Central memory CD8-positive, alpha-beta T cell (primary cell): ENCODE results near the gene ARHGAP4.
A peak's percentile ranks its signal among the peaks of the same experiment; 100 is the strongest.

ENCODE experiments used
- ATAC-seq: fragments of 150-1000 bp; cut with Tn5 transposase; replicated peaks from 2 replicates; pipeline ENCODE4 v1.10.0; 2022; ENCODE audit warnings: mild to moderate bottlenecking, moderate FRiP score, moderate number of reproducible peaks; ENCODE audit not compliant: poor library complexity, severe bottlenecking; ENCODE audit errors: extremely low read depth
- DNase-seq, 2 donors: peaks; one replicate each; pipeline ENCODE4 v3.0.0; 2021; ENCODE audit warnings: low spot score in 2 of 2
- H3K27ac Mint-ChIP-seq: one replicate; pipeline ENCODE4 v1.8.0; 2022; ENCODE audit warnings: low read depth, mild to moderate bottlenecking, moderate library complexity, mixed read lengths
- H3K27me3 Mint-ChIP-seq: one replicate; pipeline ENCODE4 v1.8.0; 2022; ENCODE audit warnings: mixed read lengths
- H3K36me3 Mint-ChIP-seq: one replicate; pipeline ENCODE4 v1.8.0; 2022; ENCODE audit warnings: mild to moderate bottlenecking, moderate library complexity, mixed read lengths; ENCODE audit not compliant: insufficient read depth
- H3K4me1 Mint-ChIP-seq: one replicate; pipeline ENCODE4 v1.8.0; 2022; ENCODE audit warnings: mixed read lengths
- H3K4me3 Mint-ChIP-seq: one replicate; pipeline ENCODE4 v1.8.0; 2022; ENCODE audit warnings: mild to moderate bottlenecking, moderate library complexity, mixed read lengths
- H3K9me3 Mint-ChIP-seq: one replicate; pipeline ENCODE4 v1.8.0; 2022; ENCODE audit warnings: mixed read lengths

Gene ARHGAP4

DNA sequence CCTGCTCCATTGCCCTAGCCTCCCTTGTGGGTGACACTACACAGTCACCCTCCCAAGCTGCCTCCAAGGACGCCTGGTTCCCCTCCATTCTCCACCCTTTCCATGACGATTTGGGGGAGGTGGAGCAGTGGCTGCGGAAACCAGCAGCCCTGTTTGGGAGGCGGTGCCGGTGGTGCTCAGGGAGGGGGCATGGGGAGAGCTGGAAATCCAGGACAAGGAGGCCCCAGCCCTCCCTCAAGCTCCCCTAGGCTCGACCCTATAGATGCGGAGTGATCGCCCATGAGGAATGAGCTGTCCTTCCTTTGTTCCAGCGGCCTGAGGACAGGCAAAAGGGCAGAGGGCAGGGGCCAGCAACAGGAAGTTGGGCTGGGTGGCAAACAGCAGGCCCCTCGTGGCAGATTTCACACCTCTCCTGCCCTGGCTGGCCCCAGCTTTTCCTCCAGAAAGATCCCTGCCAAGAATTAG lies 22.0 kb upstream of the ARHGAP4 start:
- H3K4me1 Mint-ChIP-seq: peaks cover 6% of the 10 kb centered on the region
- H3K9me3 Mint-ChIP-seq: no peaks in the 10 kb centered on the region
- ATAC-seq: no peak
- DNase-seq: no peak
- peaks cover 23% of the 10 kb centered on the region for H3K36me3 Mint-ChIP-seq
- peak overlapping the region; percentile 76 for H3K27ac Mint-ChIP-seq
- no peak overlapping the region for H3K4me3 Mint-ChIP-seq
- H3K27me3 Mint-ChIP-seq: no peaks in the 10 kb centered on the region

DNA sequence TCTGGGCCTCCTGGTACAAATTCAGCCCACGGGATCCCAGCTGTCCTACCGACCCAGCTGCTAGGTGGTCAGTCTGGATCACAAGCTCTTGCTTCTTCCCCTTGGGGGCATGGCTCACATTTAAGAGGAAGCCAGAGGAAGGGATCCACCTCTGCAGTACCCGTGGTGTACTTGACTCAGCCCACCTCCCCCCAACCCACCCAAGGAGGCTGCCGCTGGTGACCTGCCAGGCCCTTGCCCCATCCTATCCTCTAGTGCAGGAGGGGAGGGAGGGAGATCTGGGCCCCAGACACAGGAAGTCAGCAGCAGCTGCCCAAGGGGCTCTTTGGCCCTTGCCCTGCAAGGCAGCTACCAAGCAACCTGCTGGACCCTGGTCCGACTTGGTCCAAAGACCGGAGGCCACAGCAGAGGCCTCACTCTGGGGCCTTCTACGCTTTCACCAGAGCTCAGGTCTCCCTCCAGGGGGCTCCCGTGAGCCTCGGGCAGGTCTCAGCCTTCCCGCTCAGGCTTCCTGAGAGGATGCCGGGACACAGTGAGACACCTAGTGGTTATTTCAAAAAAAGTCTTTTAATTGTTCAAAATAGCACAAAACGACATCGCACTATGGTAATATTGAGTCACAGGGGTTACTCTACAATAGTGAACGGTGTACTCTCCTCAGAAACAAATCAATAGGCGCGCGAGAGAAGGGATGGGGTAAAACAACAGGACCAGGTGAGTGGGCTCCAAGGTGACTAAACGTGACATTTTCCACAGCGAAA lies 21.1 kb upstream of the ARHGAP4 start:
- DNase-seq (peak; percentile 44 to 62), ATAC-seq (peak; percentile 79)
- H3K4me1 Mint-ChIP-seq: peaks cover 6% of the 10 kb centered on the region
- H3K27me3 Mint-ChIP-seq: no peaks in the 10 kb centered on the region
- peak overlapping the region; percentile 83 for H3K27ac Mint-ChIP-seq
- H3K36me3 Mint-ChIP-seq: peaks cover 16% of the 10 kb centered on the region
- peak overlapping the region; percentile 25 for H3K4me3 Mint-ChIP-seq
- no peaks in the 10 kb centered on the region for H3K9me3 Mint-ChIP-seq

DNA sequence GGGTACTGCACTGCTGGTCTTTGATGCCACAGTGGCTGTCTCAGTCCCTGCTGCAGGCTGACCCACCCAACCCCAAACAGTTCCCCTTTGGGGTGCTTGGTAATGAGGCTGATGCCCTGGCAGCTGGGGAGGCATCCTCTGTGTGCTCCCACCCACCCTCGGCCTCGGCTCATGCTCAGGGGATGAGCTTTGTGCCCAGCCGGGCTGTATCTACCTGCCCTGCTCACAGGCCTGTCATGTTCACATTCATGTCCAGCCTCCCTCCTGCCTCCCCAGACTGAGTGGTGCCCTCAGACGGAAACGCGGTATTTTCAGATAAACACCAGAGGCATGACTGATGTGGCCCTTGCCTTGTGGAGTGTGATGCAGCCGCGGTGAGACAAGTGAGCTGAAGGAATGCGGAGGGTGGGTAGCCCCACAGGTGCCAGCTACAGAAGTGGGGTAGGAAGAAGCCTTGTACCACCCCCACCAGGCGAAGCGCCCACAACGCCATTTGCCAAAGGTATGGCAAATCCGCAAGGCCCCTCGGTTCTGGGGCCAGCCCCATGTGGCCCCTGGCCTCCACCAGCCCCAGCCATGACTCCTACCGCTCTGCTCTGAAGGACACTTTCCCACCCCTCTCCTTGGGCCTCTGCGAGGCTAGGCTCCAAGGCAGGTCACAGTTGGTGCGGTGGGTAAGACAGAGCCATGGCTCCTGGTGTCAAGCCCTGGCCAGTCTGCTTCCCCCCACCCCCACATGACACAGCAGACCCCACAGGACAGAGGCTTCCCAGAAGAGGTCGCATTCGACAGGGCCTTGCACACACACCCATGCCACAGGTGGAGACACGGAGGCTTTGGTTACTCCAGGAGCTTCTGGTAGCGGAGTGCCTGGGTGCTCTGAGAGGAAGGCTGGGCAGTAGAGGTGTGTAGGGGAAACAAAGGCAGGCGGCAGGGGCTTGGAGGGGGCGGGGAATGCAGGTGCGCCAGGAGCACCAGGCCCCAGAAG lies 20.2 kb upstream of the ARHGAP4 start:
- Mint-ChIP-seq H3K27me3 (no peaks in the 10 kb centered on the region), H3K9me3 (no peaks in the 10 kb centered on the region), H3K27ac (no peak overlapping the region), H3K4me1 (peaks cover 6% of the 10 kb centered on the region), H3K36me3 (peaks cover 14% of the 10 kb centered on the region), H3K4me3 (no peak overlapping the region)
- DNase-seq (no peak), ATAC-seq (no peak)

DNA sequence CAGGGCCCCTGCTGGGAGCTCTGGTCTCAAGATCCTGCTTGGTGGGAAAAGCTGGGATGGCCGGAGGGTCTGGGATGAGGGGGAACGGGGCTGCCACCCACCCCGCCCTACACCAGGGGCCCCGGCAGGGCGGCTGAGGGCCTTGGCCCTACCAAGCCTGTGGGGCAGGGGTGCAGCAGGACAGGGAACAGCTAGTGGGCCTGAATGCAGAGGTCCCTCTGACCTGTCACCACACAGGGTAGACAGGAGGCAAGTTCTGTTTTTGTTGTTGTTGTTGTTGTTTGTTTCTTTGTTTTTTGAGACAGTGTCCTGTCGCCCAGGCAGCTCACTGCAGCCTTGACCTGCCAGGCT lies 18.7 kb upstream of the ARHGAP4 start:
- peaks cover 7% of the 10 kb centered on the region for H3K36me3 Mint-ChIP-seq
- peak overlapping the region; percentile 73 for H3K4me3 Mint-ChIP-seq
- ATAC-seq: no peak

DNA sequence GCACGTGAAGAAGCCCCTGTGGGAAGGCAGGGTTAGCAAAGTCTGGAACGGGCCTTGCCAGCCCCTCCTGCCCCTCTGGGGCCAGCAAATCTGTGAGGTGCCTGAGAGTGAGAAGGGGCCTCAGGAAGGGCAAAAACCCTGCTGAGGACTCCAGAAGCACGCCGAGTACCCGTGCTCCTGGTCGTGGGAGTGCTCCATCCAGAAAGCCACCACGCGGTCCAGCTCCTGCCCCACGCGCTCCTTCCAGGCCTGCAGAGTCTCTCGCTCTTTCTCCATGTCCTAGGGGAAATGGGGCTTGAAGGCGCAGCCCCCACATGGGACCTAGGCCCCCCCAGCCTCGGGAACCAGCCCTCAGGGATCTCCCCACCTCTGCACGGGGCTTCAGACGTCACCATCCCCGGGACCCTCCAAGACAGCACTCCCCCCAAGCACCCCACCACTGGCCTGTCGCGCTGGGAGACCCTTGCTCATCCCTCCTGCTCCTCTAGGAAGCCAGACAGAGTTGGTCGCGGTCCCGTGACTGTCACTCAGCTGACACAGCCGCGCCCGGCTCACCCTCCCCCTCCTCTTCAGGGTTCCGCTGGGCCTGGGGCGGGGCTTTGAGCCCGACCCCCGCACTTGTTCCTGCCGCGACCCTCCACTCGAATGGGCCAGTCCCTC lies 18.2 kb upstream of the ARHGAP4 start, which contains the start of gene RENBP:
Gene RENBP (minus strand): TSS at position 504 of the 660 bp plus-strand sequence. CDS start 33 bp downstream, at position 471.
- Mint-ChIP-seq H3K36me3 (peaks cover 5% of the 10 kb centered on the region), H3K27ac (no peak within 1 kb of the TSS)

More for the DNA sequence above, 18.7 kb upstream of the ARHGAP4 start:
- Mint-ChIP-seq H3K27ac (no peak overlapping the region), H3K9me3 (no peaks in the 10 kb centered on the region), H3K27me3 (no peaks in the 10 kb centered on the region), H3K4me1 (peaks cover 6% of the 10 kb centered on the region)
- no peak for DNase-seq

DNA sequence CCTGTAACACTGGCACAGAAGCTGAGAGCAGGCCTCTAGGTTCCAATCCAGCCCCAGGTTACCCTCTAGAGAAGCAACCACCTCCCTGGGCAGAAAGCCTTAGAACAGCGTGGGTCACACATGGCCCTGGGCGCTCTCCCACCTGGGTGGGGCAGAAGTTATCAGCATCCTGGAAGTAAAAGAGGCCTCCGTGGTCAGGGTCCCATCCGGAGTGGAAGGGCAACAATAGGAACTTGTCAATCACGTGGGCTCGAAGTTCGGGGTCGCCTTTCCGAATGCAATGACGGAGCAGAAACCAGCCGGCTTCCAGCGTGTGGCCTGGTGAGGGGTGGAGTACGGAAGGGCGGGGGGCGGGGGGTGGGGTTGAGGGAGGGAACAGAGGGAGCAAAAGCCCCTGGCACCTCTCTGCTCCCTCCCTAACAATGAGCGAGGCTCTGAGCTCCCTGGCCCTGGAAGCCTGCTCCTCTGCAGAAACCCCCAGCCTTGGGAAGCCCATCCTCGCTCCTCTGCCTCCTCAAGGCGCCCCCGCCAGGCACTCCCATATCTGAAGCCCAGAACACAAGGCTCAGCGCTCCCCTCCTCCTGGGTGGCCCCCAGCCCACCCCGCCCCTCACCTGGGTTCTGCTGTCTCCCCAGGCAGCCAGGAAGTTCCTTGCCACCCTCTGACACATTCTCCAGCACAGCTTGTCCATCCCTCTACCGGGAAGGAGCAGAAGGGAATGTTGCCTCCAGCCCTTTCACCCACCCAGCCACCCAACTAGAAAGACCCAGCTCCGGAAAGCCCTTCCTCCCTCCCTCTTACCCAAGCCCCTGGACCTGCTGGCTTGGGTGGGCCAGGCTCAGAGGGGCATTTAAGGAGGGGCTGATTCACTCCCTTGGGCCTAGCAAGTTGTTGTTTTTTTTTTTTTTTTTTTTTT lies 15.5 kb upstream of the ARHGAP4 start:
- Mint-ChIP-seq H3K36me3 (peaks cover 3% of the 10 kb centered on the region), H3K27ac (no peak overlapping the region), H3K9me3 (no peaks in the 10 kb centered on the region), H3K4me1 (peaks cover 3% of the 10 kb centered on the region), H3K4me3 (peak overlapping the region; percentile 32), H3K27me3 (no peaks in the 10 kb centered on the region)
- ATAC-seq (no peak), DNase-seq (no peak)

More for the DNA sequence above, 18.2 kb upstream of the ARHGAP4 start, which contains the start of gene RENBP:
- Mint-ChIP-seq H3K4me1 (peaks cover 6% of the 10 kb centered on the region), H3K4me3 (peak within 1 kb of the TSS; percentile 73), H3K9me3 (no peaks in the 10 kb centered on the region), H3K27me3 (no peaks in the 10 kb centered on the region)
- ATAC-seq: no peak
- DNase-seq: no peak

DNA sequence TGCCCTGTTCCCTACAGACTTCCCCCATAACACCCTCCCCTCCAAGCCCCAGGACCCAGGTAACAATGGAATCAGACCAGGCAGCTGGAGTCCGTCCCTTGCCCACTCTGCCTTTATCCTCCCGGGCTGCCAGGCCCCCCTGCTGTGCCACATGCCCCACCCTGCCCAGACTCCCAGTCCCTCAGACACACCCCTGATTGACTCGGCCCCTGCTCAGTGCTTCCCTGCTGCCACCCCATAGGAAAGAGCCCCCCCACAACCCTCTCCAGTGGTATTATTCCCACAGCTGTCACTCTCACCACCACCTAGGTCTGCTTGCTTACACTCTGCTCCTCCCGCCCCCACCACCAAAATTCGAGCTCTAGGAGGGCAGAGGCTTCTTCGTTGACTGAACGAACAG lies 13.5 kb upstream of the ARHGAP4 start:
- Mint-ChIP-seq H3K4me3 (no peak overlapping the region), H3K36me3 (peaks cover 4% of the 10 kb centered on the region), H3K9me3 (no peaks in the 10 kb centered on the region), H3K27me3 (no peaks in the 10 kb centered on the region), H3K27ac (no peak overlapping the region), H3K4me1 (peaks cover 5% of the 10 kb centered on the region)
- ATAC-seq: no peak
- no peak for DNase-seq

DNA sequence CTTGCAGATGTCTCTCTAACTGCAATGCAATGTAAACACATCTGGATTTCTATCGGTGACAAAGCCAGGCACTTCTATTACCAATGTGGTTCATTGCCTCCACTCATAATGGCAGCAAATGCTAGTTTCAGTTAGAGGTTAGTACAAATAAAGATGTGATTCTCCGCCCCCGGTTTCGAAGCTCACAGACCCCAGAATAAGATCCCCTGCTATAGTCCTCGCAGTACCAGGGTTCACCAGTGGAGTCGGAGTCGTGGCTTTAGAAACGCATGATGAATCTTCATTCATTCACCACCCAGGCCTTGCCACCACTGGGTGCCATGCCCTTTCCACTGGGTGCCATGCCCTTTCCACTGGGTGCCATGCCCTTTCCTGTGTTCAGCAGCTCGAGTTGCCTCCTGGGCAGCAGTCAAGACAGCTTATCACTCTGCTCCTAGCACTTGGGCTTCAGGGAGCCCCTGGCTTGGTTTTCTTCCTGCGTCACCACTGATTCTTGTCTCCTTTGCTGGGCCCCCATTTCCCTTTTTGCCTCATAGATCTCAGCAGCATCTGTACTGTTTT lies 12.2 kb upstream of the ARHGAP4 start:
- H3K36me3 Mint-ChIP-seq: peaks cover 4% of the 10 kb centered on the region
- no peak overlapping the region for H3K27ac Mint-ChIP-seq
- peaks cover 5% of the 10 kb centered on the region for H3K4me1 Mint-ChIP-seq
- no peaks in the 10 kb centered on the region for H3K9me3 Mint-ChIP-seq
- no peaks in the 10 kb centered on the region for H3K27me3 Mint-ChIP-seq
- DNase-seq (no peak), ATAC-seq (no peak)
- no peak overlapping the region for H3K4me3 Mint-ChIP-seq

DNA sequence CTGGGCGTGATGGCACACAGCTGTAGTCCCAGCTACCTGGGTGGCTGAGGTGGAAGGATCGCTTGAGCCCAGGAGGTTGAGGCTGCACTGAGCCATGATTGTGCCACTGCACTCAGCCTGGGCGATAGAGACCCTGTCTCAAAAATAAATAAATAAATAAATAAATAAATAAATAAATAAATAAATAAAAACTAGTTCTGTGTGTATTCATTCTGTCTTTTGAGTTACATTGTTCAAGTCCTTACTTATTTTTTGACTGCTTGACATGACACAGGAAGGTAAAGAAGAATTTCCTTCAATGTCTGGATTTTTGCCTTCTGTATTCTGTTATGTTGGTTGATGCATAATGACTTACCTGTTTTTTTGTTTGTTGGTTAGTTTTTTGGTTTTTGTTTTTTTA lies 11.0 kb upstream of the ARHGAP4 start:
- Mint-ChIP-seq H3K27ac (no peak overlapping the region), H3K27me3 (no peaks in the 10 kb centered on the region), H3K9me3 (no peaks in the 10 kb centered on the region), H3K4me3 (no peak overlapping the region), H3K4me1 (peaks cover 5% of the 10 kb centered on the region), H3K36me3 (peaks cover 9% of the 10 kb centered on the region)
- ATAC-seq (no peak), DNase-seq (no peak)

DNA sequence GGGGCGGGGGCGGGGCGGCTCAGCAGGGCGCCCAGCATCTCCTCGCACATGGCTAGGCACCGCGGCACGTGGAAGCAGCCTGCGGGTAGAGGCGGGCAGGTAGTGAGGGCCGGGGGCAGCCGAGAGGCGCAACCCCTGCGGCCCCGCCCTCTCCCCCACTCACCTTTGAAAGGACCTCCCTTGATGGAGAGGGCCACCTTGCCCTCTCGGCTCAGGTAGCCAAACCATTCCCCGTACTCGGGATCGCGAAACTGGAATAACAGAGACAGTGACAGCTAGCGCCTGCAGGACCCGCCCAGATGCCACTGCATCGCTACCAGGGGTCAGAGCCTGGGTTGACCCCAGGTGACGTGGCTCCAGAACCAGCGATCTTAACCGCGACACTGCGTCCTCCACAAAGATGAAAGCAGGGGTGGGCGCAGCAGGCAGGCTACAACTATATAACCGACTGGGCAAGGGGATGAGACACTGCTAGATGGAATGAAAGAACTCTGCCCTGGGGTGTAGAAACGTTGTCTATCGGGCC lies 9.3 kb upstream of the ARHGAP4 start:
- no peak for ATAC-seq
- no peak for DNase-seq
- H3K27ac Mint-ChIP-seq: peak overlapping the region; percentile 44
- peaks cover 10% of the 10 kb centered on the region for H3K36me3 Mint-ChIP-seq
- H3K4me3 Mint-ChIP-seq: peak overlapping the region; percentile 62
- no peaks in the 10 kb centered on the region for H3K9me3 Mint-ChIP-seq
- peaks cover 10% of the 10 kb centered on the region for H3K4me1 Mint-ChIP-seq
- H3K27me3 Mint-ChIP-seq: no peaks in the 10 kb centered on the region

DNA sequence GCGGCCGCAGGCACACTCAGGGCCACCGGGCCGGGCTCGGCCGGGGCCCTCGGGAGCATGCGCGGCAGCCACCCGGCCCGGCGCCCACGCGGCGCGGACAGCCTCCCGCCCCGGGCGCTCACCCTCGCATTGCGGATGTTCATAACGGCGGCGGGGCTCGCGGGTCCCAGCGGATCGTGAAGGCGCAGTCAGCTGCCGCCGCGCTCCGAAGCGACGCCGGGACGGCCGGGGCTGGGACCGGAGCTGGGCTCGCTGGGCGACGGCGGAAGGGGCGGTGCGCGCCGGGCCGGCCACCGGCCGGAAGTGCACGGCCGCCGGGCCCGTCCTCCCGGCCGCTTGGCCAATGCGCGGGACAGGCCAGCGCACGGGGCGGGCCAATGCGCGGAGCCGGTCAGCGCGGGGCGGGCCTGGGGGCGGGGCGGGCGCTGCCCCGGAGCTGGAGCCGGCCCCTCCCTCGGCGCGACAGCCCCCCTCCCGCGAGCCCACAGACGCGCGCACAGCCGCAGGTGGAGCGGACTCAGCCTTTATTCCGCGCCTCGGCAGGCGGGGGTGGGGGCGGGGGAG lies 8.8 kb upstream of the ARHGAP4 start, which contains the start of gene NAA10:
Gene NAA10 (minus strand): TSS at position 276 of the 564 bp plus-strand sequence. CDS start 133 bp downstream, at position 143.
- Mint-ChIP-seq H3K4me1 (peaks cover 10% of the 10 kb centered on the region), H3K27me3 (no peaks in the 10 kb centered on the region), H3K36me3 (peaks cover 10% of the 10 kb centered on the region), H3K27ac (peak within 1 kb of the TSS; percentile 69), H3K4me3 (peak within 1 kb of the TSS; percentile 81), H3K9me3 (no peaks in the 10 kb centered on the region)
- DNase-seq (no peak), ATAC-seq (peak; percentile 52)
